ENCODE results near the gene KLHDC3. TPM values are rescaled to one million over a fixed set of nuclear protein-coding genes. Genes with fewer than 3 reads are reported as not detected.

Gene KLHDC3
- total and polyA plus RNA-seq, 2 of the 13 experiments (the other 11 are each of a cell fraction or from before 2014, with no cell fraction given), result 78.3 to 91.5 TPM

- BruUV-seq (replicated peaks), result no TSS peak
- ATAC-seq, result no peak
Measured at GRCh38 chr6:42968126-42968701, 45.8 kb upstream of the KLHDC3 start.

More at GRCh38 chr6:42968126-42968701, 45.8 kb upstream of the KLHDC3 start:
- WGBS (ENCODE audit: low lambda C conversion rate), result 98% methylated on average over 5 of the region's 12 CpGs
- Histone ChIP-seq H3K4me3 (replicated peaks in 1 of 3; ENCODE audit: insufficient read depth in 1 of 3, low read depth in 2 of 3, low read length in 3 of 3) (no peak overlapping the region), H2AFZ (ENCODE audit: low read length) (no peak overlapping the region), H3K36me3 (replicated peaks in 1 of 2; ENCODE audit: control insufficient read depth in 1 of 2, insufficient read depth in 2 of 2, low read length in 2 of 2) (0 out of 5 replicates have a peak, but pooled peaks cover 0 to 1% of the 10 kb centered on the region in 2 experiments), H3K27ac (ENCODE audit: extremely low read length, insufficient read depth, low read length) (no peak overlapping the region), H3K79me2 (ENCODE audit: insufficient read depth, low read length) (no peaks in the 10 kb centered on the region), H3K9ac (ENCODE audit: insufficient read depth, low read depth, low read length) (no peak overlapping the region), H3K4me1 (ENCODE audit: insufficient read depth, low read length) (peaks cover 47% of the 10 kb centered on the region), H4K20me1 (ENCODE audit: insufficient read depth, low read length) (no peaks in the 10 kb centered on the region), H3K4me2 (ENCODE audit: low read depth, low read length) (no peak overlapping the region), H3K27me3 (ENCODE audit: control insufficient read depth in 1 of 2, insufficient read depth in 2 of 2, low read length in 2 of 2) (no peaks in the 10 kb centered on the region), H3K9me3 (ENCODE audit: low read length) (no peaks in the 10 kb centered on the region)
- no peak for DNase-seq (ENCODE audit: low spot score)
- intact Hi-C loops (cut with micrococcal nuclease; ENCODE audit: unreplicated experiment) (no loop called here), in situ Hi-C loops (cut with HindIII; ENCODE audit: extremely low pct_ligation_motif_present, low pct_unique_long_range_greater_than_20kb) (no loop called here)
- ChIA-PET CTCF (ENCODE audit: low intra/inter-chr PET ratio, low total read pairs) (no interaction called here), POLR2A (interaction anchor here (1.0 to 3.4 kb wide), 4 partner anchors 11 to 92 kb away, joined by 3 to 38 read pairs (median 4); partner anchors contain the start of genes CNPY3, PEX6 and PPP2R5D)
- TF ChIP-seq ZBTB3 (CRISPR knock-in tag; IDR thresholded peaks at IDR 0.05; ENCODE audit: borderline replicate concordance, low read depth) (no peak), HNF4G (IDR thresholded peaks at IDR 0.05; ENCODE audit: borderline replicate concordance, low read depth, low read length) (no peak), HNF4G (CRISPR knock-in tag; IDR thresholded peaks at IDR 0.05; ENCODE audit: borderline replicate concordance, low read depth) (no peak), ZNF30 (CRISPR knock-in tag; IDR thresholded peaks at IDR 0.05) (no peak), HMG20A (CRISPR knock-in tag; IDR thresholded peaks at IDR 0.05; ENCODE audit: borderline replicate concordance) (no peak), BHLHE40 (IDR thresholded peaks at IDR 0.05; ENCODE audit: low read length) (no peak), ZNF576 (CRISPR knock-in tag; IDR thresholded peaks at IDR 0.05) (no peak), ZHX1 (CRISPR knock-in tag; IDR thresholded peaks at IDR 0.05; ENCODE audit: low read depth) (no peak), MZF1 (CRISPR knock-in tag; IDR thresholded peaks at IDR 0.05; ENCODE audit: borderline replicate concordance) (no peak), MAZ (IDR thresholded peaks at IDR 0.05; ENCODE audit: borderline replicate concordance, low read depth, low read length) (no peak), MAZ (CRISPR knock-in tag; IDR thresholded peaks at IDR 0.05; ENCODE audit: low read depth) (no peak)
- FAIRE-seq, result no peak
